Prostate gland (tissue), 2 donors: Measurements from ENCODE around the gene LARP7. TPM values are rescaled to one million over a fixed set of nuclear protein-coding genes. Genes with fewer than 3 reads are reported as not detected.

Experiments
- DNase-seq: peaks from one replicate; pipeline ENCODE4 v3.0.0-alpha.2; 2019; ENCODE audit warnings: low spot score
- H3K27ac ChIP-seq, 2 donors: fragments of 200-600 bp; sonication (generic); 2 replicates each; pipeline ENCODE4 v1.5.1; 2017 to 2019
- H3K27me3 ChIP-seq: fragments of 200-600 bp; sonication (generic); replicated peaks from 2 replicates; pipeline ENCODE4 v1.5.1; 2019; ENCODE audit not compliant: insufficient read depth
- H3K36me3 ChIP-seq, 2 donors: fragments of 200-600 bp; sonication (generic); 1 replicate in 1 of 2; 2 replicates in 1 of 2; pipeline versions ENCODE4 v1.5.1 to v1.8.1; 2017 to 2019
- H3K4me1 ChIP-seq: fragments of 200-600 bp; sonication (generic); replicated peaks from 2 replicates; pipeline ENCODE4 v1.5.1; 2019
- H3K4me3 ChIP-seq, 2 donors: fragments of 200-600 bp; sonication (generic); 2 replicates each; pipeline ENCODE4 v1.5.1; 2017 to 2019
- H3K9me3 ChIP-seq: fragments of 200-600 bp; sonication (generic); 2 replicates; pipeline ENCODE4 v1.5.1; 2017
- POLR2A ChIP-seq: fragments of 450-650 bp; IDR thresholded peaks from one replicate; pipeline ENCODE4 v1.6.1; 2016; ENCODE audit warnings: antibody characterized with exemption, mild to moderate bottlenecking
- POLR2AphosphoS5 ChIP-seq: sonication (generic); formaldehyde crosslinking; IDR thresholded peaks from one replicate; pipeline ENCODE4 v1.6.1; 2017; ENCODE audit warnings: antibody characterized with exemption
- WGBS: methylation state at CpG from one replicate; pipeline ENCODE4 v1.1.5; 2018; 5-methylcytosine and 5-hydroxymethylcytosine counted together
- intact Hi-C: fragments of 100-400 bp; cut with DNase I; formaldehyde crosslinking; loops from one replicate; pipeline ENCODE4 v1.14.2; 2022
- total RNA-seq, 2 donors: library from RNA; depleted of rRNA; stranded (reverse); fragments of >200 nt; gene quantifications; one replicate each; pipeline ENCODE4 v1.1.0, GENCODE V29; 2016
- TF ChIP-seq, protein P1 (sequence below), 4 experiments: fragments of 200-600 bp in 2 of 4; fragments of 450-650 bp in 2 of 4; sonication (generic) in 2 of 4; IDR thresholded peaks; 1 replicate in 3 of 4; 2 replicates in 1 of 4; pipeline ENCODE4 v1.5.1; 2016 to 2019; ENCODE audit warnings: antibody characterized with exemption in 4 of 4, mild to moderate bottlenecking in 2 of 4, moderate library complexity in 2 of 4

LARP7 gene
- total RNA-seq, 2 donors from 2014 or later = 26.6 to 35.4 TPM

DNA sequence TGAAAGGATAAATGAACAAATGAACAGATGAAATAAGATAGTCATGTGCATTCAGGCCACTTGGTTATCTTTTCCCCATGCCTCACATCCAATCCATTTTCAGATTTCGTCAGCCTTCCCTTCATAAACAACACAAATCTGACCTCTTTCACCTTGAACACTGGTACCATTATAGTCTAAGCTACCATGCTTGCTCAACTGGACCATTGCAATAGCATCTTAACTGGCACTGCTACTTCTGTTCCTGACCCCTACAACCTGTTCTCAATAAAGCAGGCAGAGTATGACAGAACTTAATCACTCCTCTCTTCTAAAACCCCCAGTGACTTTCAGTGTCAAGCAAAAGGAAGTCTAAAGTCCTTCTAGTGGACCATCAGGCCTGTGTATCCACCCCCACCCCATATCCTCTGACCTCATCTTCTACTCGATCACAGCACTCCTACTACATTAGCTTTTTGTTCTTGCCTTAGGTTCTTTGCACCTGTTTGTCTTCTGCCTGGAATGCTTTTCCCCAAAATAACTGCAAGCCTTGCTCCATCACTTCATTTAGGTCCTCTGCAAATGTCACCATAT, 40.7 kb downstream of the LARP7 start:
- DNase-seq = no peak
- peaks cover 1% of the 10 kb centered on the region for H3K27me3 ChIP-seq
- H3K4me3 ChIP-seq = no peak overlapping the region
- 84% methylated on average over 2 of the region's 2 CpGs for WGBS
- H3K4me1 ChIP-seq = no peaks in the 10 kb centered on the region
- intact Hi-C loops = no loop called here
- H3K36me3 ChIP-seq = no peaks in the 10 kb centered on the region
- no peak overlapping the region for H3K27ac ChIP-seq
- H3K9me3 ChIP-seq = no peaks in the 10 kb centered on the region
- TF ChIP-seq, protein P1, sequence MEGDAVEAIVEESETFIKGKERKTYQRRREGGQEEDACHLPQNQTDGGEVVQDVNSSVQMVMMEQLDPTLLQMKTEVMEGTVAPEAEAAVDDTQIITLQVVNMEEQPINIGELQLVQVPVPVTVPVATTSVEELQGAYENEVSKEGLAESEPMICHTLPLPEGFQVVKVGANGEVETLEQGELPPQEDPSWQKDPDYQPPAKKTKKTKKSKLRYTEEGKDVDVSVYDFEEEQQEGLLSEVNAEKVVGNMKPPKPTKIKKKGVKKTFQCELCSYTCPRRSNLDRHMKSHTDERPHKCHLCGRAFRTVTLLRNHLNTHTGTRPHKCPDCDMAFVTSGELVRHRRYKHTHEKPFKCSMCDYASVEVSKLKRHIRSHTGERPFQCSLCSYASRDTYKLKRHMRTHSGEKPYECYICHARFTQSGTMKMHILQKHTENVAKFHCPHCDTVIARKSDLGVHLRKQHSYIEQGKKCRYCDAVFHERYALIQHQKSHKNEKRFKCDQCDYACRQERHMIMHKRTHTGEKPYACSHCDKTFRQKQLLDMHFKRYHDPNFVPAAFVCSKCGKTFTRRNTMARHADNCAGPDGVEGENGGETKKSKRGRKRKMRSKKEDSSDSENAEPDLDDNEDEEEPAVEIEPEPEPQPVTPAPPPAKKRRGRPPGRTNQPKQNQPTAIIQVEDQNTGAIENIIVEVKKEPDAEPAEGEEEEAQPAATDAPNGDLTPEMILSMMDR (IDR thresholded peaks at IDR 0.05) = no peak
- no peak for TF ChIP-seq POLR2A
- TF ChIP-seq POLR2AphosphoS5 = no peak

GRCh38 chr4:112680996-112681395, 44.1 kb downstream of the LARP7 start:
- H3K4me1 ChIP-seq = no peaks in the 10 kb centered on the region
- intact Hi-C loops = no loop called here
- no peak overlapping the region for H3K4me3 ChIP-seq
- DNase-seq = no peak
- H3K27me3 ChIP-seq = peaks cover 1% of the 10 kb centered on the region
- H3K9me3 ChIP-seq = no peaks in the 10 kb centered on the region
- TF ChIP-seq, protein P1 (IDR thresholded peaks at IDR 0.05) = no peak
- TF ChIP-seq POLR2A = no peak
- no peak for TF ChIP-seq POLR2AphosphoS5
- no peak overlapping the region for H3K27ac ChIP-seq
- WGBS = 58% methylated on average over 2 of the region's 2 CpGs
- no peaks in the 10 kb centered on the region for H3K36me3 ChIP-seq

DNA sequence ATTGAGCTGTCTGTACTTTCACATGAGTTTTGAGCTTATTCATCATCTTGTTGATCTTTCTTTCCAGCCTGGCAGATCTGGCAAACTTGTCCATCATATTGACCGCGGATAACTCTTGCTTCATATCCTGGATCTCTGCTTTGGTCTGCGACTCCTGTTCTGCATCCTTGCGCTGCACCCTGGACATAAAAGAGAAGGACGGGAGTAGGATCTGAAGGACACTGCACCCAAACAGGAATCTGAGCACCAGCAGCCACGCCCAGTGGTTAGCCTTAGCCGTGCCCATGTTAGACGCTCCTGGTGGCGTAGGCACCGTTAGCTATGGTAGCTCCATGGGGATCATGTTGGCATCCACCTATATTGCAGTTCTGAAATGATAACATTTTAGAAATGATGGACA, 56.6 kb downstream of the LARP7 start:
- Histone ChIP-seq H3K4me3 (no peak overlapping the region), H3K9me3 (no peaks in the 10 kb centered on the region), H3K27me3 (no peaks in the 10 kb centered on the region), H3K27ac (no peak overlapping the region), H3K4me1 (no peaks in the 10 kb centered on the region), H3K36me3 (no peaks in the 10 kb centered on the region)
- TF ChIP-seq POLR2A (no peak), POLR2AphosphoS5 (no peak)
- TF ChIP-seq, protein P1 (IDR thresholded peaks at IDR 0.05) = no peak
- 90% methylated on average over 10 of the region's 10 CpGs for WGBS
- intact Hi-C loops = no loop called here
- DNase-seq = no peak

GRCh38 chr4:112700679-112701078, 63.7 kb downstream of the LARP7 start:
- intact Hi-C loops = no loop called here
- no peaks in the 10 kb centered on the region for H3K9me3 ChIP-seq
- no peaks in the 10 kb centered on the region for H3K27me3 ChIP-seq
- no peak for DNase-seq
- TF ChIP-seq, protein P1 (IDR thresholded peaks at IDR 0.05) = no peak
- TF ChIP-seq POLR2AphosphoS5 = no peak
- no peak for TF ChIP-seq POLR2A
- H3K36me3 ChIP-seq = no peaks in the 10 kb centered on the region
- 90% methylated on average over 3 of the region's 3 CpGs for WGBS
- no peaks in the 10 kb centered on the region for H3K4me1 ChIP-seq
- H3K4me3 ChIP-seq = no peak overlapping the region
- H3K27ac ChIP-seq = no peak overlapping the region

DNA sequence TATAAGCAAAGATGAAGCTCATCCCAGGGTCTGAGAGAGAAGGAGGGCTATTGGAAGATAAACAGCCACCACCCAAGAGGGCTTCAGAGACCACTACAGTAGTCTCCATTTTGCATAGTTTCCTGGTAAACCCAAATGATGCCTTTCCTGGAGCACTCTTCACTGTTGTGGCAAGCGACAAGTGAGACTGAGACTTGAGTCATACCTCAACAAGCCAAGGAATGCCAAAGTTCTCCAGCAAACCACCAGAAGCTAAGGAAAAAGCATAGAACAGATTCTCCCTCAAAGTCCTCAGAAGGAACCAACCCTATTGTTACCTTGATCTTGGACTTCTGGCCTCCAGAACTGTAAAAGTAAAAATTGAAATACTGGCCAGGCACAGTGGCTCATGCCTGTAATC, 65.9 kb downstream of the LARP7 start:
- 88% methylated on average over 1 of the region's 1 CpG for WGBS

More for the DNA sequence above, 65.9 kb downstream of the LARP7 start:
- intact Hi-C loops = no loop called here
- no peaks in the 10 kb centered on the region for H3K4me1 ChIP-seq
- H3K27me3 ChIP-seq = no peaks in the 10 kb centered on the region
- H3K36me3 ChIP-seq = no peaks in the 10 kb centered on the region
- H3K9me3 ChIP-seq = no peaks in the 10 kb centered on the region
- TF ChIP-seq, protein P1 (IDR thresholded peaks at IDR 0.05) = no peak
- TF ChIP-seq POLR2AphosphoS5 = no peak
- no peak for TF ChIP-seq POLR2A
- DNase-seq = no peak
- H3K27ac ChIP-seq = no peak overlapping the region
- H3K4me3 ChIP-seq = no peak overlapping the region
